Naive B cell (primary cell): ENCODE results near the gene RNF8. TPM values are rescaled to one million over a fixed set of nuclear protein-coding genes. Genes with fewer than 3 reads are reported as not detected.
A peak's percentile ranks its signal among the peaks of the same experiment; 100 is the strongest.
"Not testable (repeated sequence)": the region's sequence is repeated elsewhere in the genome, so short reads cannot be mapped to it uniquely, and the experiment has no call there.

Experiments used
- ATAC-seq, 2 donors: fragments of 150-1000 bp; cut with Tn5 transposase; 2 replicates each; pipeline ENCODE4 v1.10.0; 2021; ENCODE audit warnings: low read depth in 2 of 2, mild to moderate bottlenecking in 2 of 2, moderate library complexity in 2 of 2
- DNase-seq: peaks from one replicate; pipeline ENCODE4 v3.0.0; 2022
- H3K27ac Mint-ChIP-seq, 6 donors: one replicate each; pipeline ENCODE4 v1.8.0; 2020 to 2022; ENCODE audit warnings: mild to moderate bottlenecking in 6 of 6, mixed read lengths in 6 of 6, moderate library complexity in 5 of 6, inconsistent platforms in 2 of 6
- H3K27me3 Mint-ChIP-seq, 3 donors: one replicate each; pipeline ENCODE4 v1.8.0; 2021 to 2022; ENCODE audit warnings: mixed read lengths in 3 of 3, mild to moderate bottlenecking in 1 of 3
- H3K36me3 Mint-ChIP-seq, 2 donors: one replicate each; pipeline ENCODE4 v1.8.0; 2020 to 2022; ENCODE audit warnings: mixed read lengths in 2 of 2, inconsistent platforms in 1 of 2, mild to moderate bottlenecking in 1 of 2
- H3K4me1 Mint-ChIP-seq, 3 donors: one replicate each; pipeline ENCODE4 v1.8.0; 2020 to 2022; ENCODE audit warnings: mixed read lengths in 3 of 3, inconsistent platforms in 1 of 3, mild to moderate bottlenecking in 1 of 3, moderate library complexity in 1 of 3
- H3K4me3 Mint-ChIP-seq, 8 donors: one replicate each; pipeline ENCODE4 v1.8.0; 2020 to 2022; ENCODE audit warnings: mild to moderate bottlenecking in 8 of 8, mixed read lengths in 8 of 8, moderate library complexity in 8 of 8, inconsistent platforms in 2 of 8
- H3K9me3 Mint-ChIP-seq, 7 donors: one replicate each; pipeline ENCODE4 v1.8.0; 2020 to 2022; ENCODE audit warnings: mixed read lengths in 7 of 7, mild to moderate bottlenecking in 5 of 7, inconsistent platforms in 2 of 7, moderate library complexity in 1 of 7
- polyA plus RNA-seq, 6 donors: library from polyadenylated mRNA; unstranded; fragments of 300-500 nt; fragmentation: Illumina TruSeq; gene quantifications; one replicate each; pipeline ENCODE4 v1.2.3, GENCODE V29; 2021; ENCODE audit warnings: low read depth in 6 of 6

Gene RNF8
- polyA plus RNA-seq, 6 donors from 2014 or later = 9.7 to 15.4 (median 12.1) TPM

DNA sequence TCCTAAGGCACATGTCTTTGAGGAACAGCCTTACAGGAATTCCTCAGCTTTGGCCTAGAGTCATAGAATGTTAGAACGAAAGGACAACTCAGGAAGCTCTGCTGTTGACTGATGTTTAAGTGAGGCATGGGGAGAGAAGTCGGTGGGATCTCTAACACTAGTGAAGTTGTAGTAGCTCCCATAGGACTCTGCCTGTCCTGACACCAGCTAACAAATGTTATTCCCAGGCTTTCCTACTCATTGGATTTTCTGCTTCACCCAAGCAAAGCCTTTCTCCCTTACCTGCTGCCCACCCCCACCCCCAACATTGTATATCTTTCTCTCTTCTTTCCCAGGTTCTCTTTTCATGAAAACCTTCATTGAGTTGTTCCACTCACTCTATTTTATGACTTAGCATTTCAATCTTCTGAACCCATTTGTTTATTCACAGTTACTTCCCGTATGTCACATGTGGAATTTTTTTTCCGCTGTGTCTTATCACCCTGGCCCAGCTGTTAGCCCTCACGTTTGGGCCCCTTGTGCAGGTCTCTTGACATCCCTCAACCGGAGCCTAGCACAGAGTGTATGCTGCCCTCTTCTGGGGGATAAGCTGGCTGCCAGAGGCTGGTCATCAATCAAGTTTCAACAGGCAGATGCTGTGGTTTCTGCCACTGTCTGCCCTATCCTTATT is 39.2 kb upstream of the RNF8 start:
- H3K36me3 Mint-ChIP-seq = peaks cover 5 to 24% of the 10 kb centered on the region in 2 donors
- H3K4me1 Mint-ChIP-seq = peaks cover 0 to 5% (median 4%) of the 10 kb centered on the region in 3 donors
- no peak for DNase-seq
- H3K27ac Mint-ChIP-seq = peak overlapping the region in 3 of 6 donors; percentile 26 to 60 (median 45)
- no peak overlapping the region for H3K4me3 Mint-ChIP-seq
- ATAC-seq = peak in 1 of 2 donors; percentile 54
- H3K27me3 Mint-ChIP-seq = no peaks in the 10 kb centered on the region
- H3K9me3 Mint-ChIP-seq = no peaks in the 10 kb centered on the region

DNA sequence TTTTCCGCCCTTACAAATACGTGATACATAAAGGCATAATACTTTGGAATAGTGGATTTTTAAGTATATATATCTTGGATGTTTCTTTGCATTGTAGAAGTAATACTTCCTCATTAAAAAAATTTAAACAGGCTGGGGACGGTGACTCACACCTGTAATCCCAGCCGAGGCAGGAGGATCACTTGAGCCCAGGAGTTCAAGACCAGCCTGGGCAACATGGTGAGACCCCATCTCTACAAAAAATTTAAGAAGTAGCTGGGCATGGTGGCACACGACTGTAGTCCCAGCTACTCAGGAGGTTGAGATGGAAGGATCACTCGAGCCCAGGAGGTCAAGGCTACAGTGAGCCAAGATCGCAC is 38.6 kb upstream of the RNF8 start:
- H3K4me3 Mint-ChIP-seq = no peak overlapping the region
- peaks cover 8 to 24% of the 10 kb centered on the region in 2 donors for H3K36me3 Mint-ChIP-seq
- peaks cover 0 to 5% (median 4%) of the 10 kb centered on the region in 3 donors for H3K4me1 Mint-ChIP-seq
- peak overlapping the region in 1 of 6 donors; percentile 45 for H3K27ac Mint-ChIP-seq
- no peaks in the 10 kb centered on the region for H3K9me3 Mint-ChIP-seq
- DNase-seq (no peak), ATAC-seq (no peak)
- H3K27me3 Mint-ChIP-seq = no peaks in the 10 kb centered on the region

DNA sequence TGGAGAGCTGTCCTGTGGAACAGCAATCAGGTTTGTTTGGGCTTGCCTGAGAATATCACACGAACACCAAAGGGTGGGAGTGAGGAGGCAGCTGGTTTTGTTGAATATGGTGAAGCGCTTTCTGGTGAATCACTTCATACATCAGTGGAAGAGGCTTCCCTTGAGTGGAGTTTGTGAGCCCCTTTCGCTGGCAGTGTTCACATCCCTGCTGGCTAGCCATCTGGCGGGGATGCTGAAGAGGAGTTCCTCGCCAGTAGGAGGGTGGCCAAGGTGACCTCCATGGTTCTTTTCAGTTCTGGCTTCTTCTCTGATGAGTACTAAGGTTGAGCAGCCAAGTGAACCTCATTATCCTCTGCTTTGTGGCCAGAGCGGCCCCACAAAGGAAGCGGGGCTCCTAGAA is 37.7 kb upstream of the RNF8 start:
- Mint-ChIP-seq H3K9me3 (no peaks in the 10 kb centered on the region), H3K36me3 (peaks cover 8 to 24% of the 10 kb centered on the region in 2 donors), H3K27me3 (no peaks in the 10 kb centered on the region), H3K4me1 (peaks cover 0 to 5% (median 4%) of the 10 kb centered on the region in 3 donors), H3K4me3 (no peak overlapping the region), H3K27ac (no peak overlapping the region)
- DNase-seq = no peak
- no peak for ATAC-seq

DNA sequence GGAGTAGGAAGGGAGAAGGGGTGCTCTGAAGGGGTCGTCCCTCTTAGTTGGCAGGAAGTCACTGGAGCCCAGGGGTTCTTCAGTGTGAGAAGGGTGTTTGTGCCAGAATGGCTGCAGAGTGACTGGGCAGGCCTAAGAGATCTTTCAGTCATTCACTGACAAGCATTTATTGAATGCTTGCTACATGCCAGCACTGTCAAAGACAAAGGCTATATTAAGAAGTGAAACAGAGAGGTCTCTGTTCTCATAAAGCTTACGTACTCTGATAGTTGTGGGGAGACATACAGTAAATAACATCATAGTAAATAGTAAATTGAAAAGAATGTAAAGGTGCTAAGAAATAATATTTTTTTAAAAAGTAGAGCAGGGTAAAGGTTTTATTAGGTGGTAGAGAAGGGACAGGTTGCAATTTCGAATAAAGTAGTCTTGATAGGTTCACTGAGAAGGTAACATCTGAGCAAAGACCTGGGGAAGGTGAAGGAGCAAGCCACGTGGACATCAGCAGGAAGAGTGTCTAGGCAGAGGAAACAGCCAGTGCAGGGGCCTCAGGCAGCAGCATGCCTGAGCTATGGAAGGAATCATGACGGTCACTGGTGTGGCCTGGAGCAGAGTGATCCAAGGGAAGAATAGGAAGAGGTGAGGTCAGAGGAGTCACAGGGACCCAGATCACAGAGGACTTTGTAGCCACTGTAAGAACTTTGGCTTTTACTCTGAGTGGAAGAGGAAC is 36.3 kb upstream of the RNF8 start:
- no peak for DNase-seq
- Mint-ChIP-seq H3K4me1 (peaks cover 0 to 5% (median 4%) of the 10 kb centered on the region in 3 donors), H3K27me3 (no peaks in the 10 kb centered on the region), H3K27ac (no peak overlapping the region), H3K4me3 (no peak overlapping the region), H3K36me3 (peaks cover 8 to 24% of the 10 kb centered on the region in 2 donors), H3K9me3 (no peaks in the 10 kb centered on the region)
- ATAC-seq = no peak

DNA sequence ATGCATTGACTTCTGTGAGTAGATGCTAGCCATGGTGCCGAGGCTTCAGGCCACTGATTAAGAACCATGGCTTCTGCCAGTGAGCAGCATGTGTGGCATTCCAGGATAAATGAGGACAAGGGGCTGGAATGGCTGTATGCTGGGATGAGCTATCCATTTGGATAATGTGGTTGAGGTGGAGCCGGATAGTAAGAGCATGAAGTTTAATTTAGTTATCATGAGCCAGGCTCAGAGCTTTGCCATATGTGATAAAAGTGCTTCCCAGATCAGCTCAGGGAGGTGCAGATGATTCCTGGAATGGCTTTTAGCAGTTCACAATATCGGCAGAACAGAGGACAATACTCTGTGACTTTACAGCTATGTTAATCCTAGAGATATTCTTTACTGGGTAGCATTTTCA is 34.6 kb upstream of the RNF8 start:
- no peak overlapping the region for H3K27ac Mint-ChIP-seq
- H3K36me3 Mint-ChIP-seq = peaks cover 8 to 9% of the 10 kb centered on the region in 2 donors
- H3K9me3 Mint-ChIP-seq = no peaks in the 10 kb centered on the region
- H3K4me1 Mint-ChIP-seq = peaks cover 0 to 5% (median 4%) of the 10 kb centered on the region in 3 donors
- no peak for DNase-seq
- H3K27me3 Mint-ChIP-seq = no peaks in the 10 kb centered on the region
- H3K4me3 Mint-ChIP-seq = no peak overlapping the region
- ATAC-seq = no peak

DNA sequence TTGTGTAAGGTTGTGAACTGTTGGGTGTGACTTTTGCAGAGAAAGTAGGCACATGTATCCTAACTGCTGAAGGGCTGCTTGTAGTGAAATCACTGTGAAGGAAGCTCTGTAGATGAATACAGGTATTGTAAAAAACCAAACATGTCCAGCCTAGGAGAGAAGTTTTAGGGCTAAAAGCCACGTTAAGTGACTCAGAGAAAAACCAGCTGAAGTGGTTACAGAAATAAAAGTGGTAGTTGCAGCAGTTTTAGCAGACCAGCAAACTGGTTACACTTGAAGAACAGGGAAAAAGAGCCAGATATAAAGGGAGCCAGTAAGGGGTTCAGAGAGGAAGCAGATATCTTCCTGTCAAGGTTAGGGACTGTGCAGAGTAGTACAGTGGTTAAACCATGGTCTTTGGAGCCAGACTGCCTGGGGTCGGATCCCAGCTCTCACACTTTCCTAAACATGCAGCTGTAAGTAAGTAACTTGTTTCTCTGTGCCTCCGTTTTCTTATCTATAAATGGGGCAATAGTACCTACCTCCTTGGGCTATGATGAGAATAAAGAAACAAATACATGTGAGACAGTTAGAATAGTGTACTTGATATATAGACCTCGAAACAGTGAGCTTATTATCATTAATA is 33.8 kb upstream of the RNF8 start:
- H3K36me3 Mint-ChIP-seq = peaks cover under 1 to 4% of the 10 kb centered on the region in 2 donors
- ATAC-seq (no peak), DNase-seq (no peak)
- peak overlapping the region in 4 of 6 donors; percentile 29 to 80 (median 46) for H3K27ac Mint-ChIP-seq
- no peaks in the 10 kb centered on the region for H3K27me3 Mint-ChIP-seq
- no peak overlapping the region for H3K4me3 Mint-ChIP-seq
- H3K9me3 Mint-ChIP-seq = no peaks in the 10 kb centered on the region
- peaks cover 0 to under 1% (median 0%) of the 10 kb centered on the region in 3 donors for H3K4me1 Mint-ChIP-seq

DNA sequence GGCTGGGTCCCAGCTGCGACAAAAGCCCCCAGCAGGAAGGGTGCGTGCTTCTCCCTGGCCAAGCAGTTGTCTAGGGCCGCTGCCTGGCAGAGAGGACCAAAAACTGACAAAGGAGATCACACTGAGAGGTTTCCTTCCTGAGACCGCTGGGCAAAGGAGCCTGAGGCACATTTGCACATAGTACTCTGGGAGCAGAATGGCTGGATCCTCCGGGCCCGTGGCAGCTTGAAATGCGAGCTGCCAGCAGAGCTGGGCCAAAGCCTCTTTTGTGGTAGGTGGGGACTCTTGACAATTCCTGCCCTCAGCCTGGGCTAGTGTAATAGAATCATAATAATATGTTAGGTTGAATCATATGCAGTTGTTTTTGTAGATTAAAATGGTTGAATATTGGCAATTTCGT is 33.1 kb upstream of the RNF8 start:
- H3K9me3 Mint-ChIP-seq = no peaks in the 10 kb centered on the region
- DNase-seq (no peak), ATAC-seq (no peak)
- H3K4me1 Mint-ChIP-seq = peaks cover under 1 to 1% (median under 1%) of the 10 kb centered on the region in 3 donors
- peak overlapping the region in 2 of 6 donors; percentile 29 for H3K27ac Mint-ChIP-seq
- no peaks in the 10 kb centered on the region for H3K27me3 Mint-ChIP-seq
- peaks cover 0 to 4% of the 10 kb centered on the region in 2 donors for H3K36me3 Mint-ChIP-seq
- no peak overlapping the region for H3K4me3 Mint-ChIP-seq

DNA sequence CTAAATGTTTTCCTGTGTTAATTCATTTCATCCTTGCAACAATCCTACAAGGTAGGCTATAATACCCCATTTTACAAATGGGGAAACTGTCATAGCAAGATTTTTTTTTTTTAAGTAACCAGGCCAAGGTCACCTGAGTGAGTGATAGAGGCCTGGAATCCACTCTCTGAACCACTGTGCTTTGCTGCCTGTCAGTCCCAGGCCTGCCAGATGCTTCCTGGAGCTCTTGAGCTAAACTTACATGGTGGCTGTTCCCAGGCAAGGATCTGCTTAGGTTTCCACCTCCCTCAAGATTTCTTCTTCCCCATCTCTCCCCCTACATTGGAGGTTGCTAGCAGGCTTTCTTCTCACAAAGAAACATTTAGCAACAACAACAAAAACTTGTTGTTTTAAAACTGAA is 32.7 kb upstream of the RNF8 start:
- H3K9me3 Mint-ChIP-seq = no peaks in the 10 kb centered on the region
- peak overlapping the region in 1 of 8 donors; percentile 35 for H3K4me3 Mint-ChIP-seq
- H3K27me3 Mint-ChIP-seq = no peaks in the 10 kb centered on the region
- DNase-seq (no peak), ATAC-seq (no peak)
- peak overlapping the region in 3 of 6 donors; percentile 29 to 68 (median 62) for H3K27ac Mint-ChIP-seq
- peaks cover 0 to 7% of the 10 kb centered on the region in 2 donors for H3K36me3 Mint-ChIP-seq
- H3K4me1 Mint-ChIP-seq = peaks cover 4 to 5% (median 4%) of the 10 kb centered on the region in 3 donors

DNA sequence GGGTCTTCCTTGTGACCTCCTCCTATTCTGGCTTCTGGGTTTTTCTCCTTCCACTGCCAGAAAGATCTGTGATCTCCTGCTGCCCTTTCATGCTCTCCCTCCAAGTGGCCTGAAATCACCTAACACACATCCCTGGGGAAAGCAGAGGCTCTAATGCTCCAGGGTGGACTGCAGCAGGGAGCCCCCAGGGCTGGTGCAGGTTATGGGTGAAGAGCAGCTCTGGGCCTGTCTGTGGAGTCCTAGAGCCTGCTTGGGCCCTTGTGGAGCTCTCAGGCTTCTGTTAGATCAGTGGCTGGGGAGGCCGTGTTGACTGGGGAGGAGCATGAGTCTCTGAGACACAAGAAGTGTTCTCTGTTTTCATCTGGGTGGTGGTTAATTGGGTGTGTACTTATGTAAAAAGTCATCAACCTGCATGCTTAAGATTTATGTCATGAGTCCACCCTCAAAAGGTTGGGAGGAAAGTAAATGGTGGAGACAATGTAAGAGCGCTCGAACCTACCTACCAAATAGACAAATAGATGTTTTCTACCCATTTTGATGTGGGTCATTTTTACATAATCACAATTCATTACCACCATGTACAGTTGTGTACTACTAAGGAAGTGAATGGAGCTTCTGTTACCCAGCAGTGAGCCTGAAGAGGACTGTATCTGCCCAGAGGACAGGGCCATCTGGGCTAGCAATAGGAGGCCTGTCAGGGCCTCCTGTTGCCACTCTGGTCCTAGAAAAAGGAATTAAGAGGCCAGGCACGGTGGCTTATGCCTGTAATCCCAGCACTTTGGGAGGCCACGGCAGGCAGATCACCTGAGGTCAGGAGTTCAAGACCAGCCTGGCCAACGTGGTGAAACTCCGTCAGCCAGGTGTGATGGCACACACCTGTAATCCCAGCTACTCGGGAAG is 32.0 kb upstream of the RNF8 start:
- H3K4me1 Mint-ChIP-seq = peaks cover 4 to 5% (median 4%) of the 10 kb centered on the region in 3 donors
- DNase-seq (no peak), ATAC-seq (no peak)
- H3K9me3 Mint-ChIP-seq = no peaks in the 10 kb centered on the region
- H3K4me3 Mint-ChIP-seq = no peak overlapping the region
- peak overlapping the region in 2 of 6 donors; percentile 9 to 65 for H3K27ac Mint-ChIP-seq
- peaks cover 0 to 7% of the 10 kb centered on the region in 2 donors for H3K36me3 Mint-ChIP-seq
- no peaks in the 10 kb centered on the region for H3K27me3 Mint-ChIP-seq

DNA sequence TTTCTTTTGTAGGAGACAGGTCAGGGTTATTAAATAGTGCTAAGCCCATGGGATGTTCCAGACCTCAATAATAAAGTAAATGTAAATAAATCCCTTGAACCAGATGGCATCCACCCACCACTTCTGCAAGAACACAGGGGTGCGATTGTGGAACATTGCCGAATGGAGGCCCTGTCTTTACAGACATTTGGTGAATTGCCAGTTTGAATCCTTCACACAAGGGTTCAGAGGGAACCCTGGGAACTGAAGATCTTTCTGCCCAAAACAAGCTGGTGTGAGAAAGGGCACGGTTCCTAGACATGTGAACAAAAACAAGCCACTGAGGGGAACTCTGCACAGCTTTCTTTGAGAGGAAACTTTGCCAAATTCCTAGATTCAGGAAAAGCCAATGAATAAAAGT is 30.2 kb upstream of the RNF8 start:
- H3K4me3 Mint-ChIP-seq = no peak overlapping the region
- peaks cover 0 to 7% of the 10 kb centered on the region in 2 donors for H3K36me3 Mint-ChIP-seq
- H3K4me1 Mint-ChIP-seq = peaks cover 4 to 5% (median 5%) of the 10 kb centered on the region in 3 donors
- DNase-seq (no peak), ATAC-seq (no peak)
- peak overlapping the region in 1 of 6 donors; percentile 58 for H3K27ac Mint-ChIP-seq
- H3K9me3 Mint-ChIP-seq = no peaks in the 10 kb centered on the region
- no peaks in the 10 kb centered on the region for H3K27me3 Mint-ChIP-seq

DNA sequence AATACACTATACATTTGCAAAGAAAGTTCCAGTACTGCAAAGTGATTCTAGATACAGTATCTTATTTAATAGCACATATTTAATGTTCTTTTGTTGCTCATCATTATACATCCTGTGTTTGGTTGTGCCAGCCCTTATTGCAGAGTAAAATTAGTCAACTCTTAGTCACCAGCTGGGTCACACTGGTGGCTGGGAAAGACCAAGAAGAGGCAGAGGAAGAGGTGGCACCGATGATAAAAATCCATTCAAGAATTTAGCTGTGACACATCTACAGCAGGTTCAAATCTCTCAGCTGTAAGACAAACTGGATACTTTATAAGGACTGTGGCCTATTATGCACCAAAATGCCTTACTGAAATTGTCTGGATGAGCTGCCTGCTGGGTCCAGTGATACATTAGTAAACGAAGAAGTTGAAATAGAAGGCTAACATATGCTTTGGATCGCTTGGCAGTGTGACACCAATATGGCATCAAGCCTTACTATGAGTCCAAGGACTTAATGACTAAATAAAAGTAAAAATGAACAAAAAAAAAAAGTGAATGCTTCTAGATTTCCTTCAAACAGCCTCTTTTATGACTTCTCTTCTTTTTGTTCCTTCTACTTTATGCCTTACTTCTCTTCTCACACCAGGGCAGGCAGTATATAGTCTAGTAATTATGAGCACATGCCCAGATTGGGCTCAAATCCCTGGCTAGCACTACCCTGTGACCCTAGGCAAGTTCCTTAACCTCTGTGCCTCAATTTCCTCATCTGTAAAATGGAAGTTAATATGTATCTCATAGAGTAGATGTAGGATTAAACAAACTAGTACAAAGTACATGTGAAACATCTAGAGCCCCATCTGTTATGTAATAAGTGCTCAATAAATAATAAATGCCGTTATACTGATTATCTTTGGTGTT is 29.4 kb upstream of the RNF8 start:
- no peaks in the 10 kb centered on the region for H3K9me3 Mint-ChIP-seq
- peaks cover 5 to 7% of the 10 kb centered on the region in 2 donors for H3K36me3 Mint-ChIP-seq
- no peak for ATAC-seq
- no peaks in the 10 kb centered on the region for H3K27me3 Mint-ChIP-seq
- H3K27ac Mint-ChIP-seq = no peak overlapping the region
- H3K4me3 Mint-ChIP-seq = no peak overlapping the region
- H3K4me1 Mint-ChIP-seq = peaks cover 4 to 5% (median 5%) of the 10 kb centered on the region in 3 donors
- no peak for DNase-seq

DNA sequence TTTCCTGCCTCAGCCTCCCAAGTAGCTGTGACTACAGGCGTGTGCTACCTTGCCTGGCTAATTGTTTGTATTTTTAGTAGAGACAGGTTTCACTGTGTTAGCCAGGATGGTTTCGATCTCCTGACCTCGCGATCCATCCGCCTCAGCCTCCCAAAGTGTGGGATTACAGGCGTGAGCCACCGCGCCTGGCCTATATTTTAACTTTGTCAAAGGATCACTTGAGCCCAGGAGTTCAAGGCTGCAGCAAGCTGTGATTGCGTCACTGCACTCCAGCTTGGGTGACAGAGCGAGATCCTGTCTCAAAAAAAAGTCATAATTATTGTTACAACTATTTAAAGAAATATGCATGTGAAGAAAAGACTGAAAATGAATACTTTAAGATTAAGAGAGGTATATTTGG is 23.4 kb upstream of the RNF8 start:
- H3K4me3 Mint-ChIP-seq, DNase-seq, H3K27me3 Mint-ChIP-seq, H3K9me3 Mint-ChIP-seq, ATAC-seq, H3K4me1 Mint-ChIP-seq, H3K27ac Mint-ChIP-seq: not testable (repeated sequence)
- H3K36me3 Mint-ChIP-seq = peaks cover 6 to 12% of the 10 kb centered on the region in 2 donors
